A673 (cell line): Measurements from ENCODE around the gene KLK5.

Experiments used
- CTCF ChIP-seq: fragments of 300-800, 200-600 bp; sonication (generic); conservative IDR thresholded peaks from 2 replicates; pipeline ENCODE4 v1.5.1; 2017; ENCODE audit warnings: low read depth, mild to moderate bottlenecking, antibody characterized with exemption, low read length, moderate library complexity, mixed read lengths
- EZH2 ChIP-seq: fragments of 200-600 bp; sonication (generic); IDR thresholded peaks from 2 replicates; pipeline ENCODE4 v1.6.1; 2017; ENCODE audit warnings: borderline replicate concordance, low read depth, mild to moderate bottlenecking, mixed read lengths, antibody characterized with exemption, low read length; ENCODE audit not compliant: poor library complexity, severe bottlenecking

GRCh38 chr19:50897612-50898011, 55.2 kb downstream of the KLK5 start:
- TF ChIP-seq CTCF (no peak), EZH2 (no peak)
